ENCODE results near the gene ATF7.
"Not testable (repeated sequence)": the region's sequence is repeated elsewhere in the genome, so short reads cannot be mapped to it uniquely, and the experiment has no call there.

Gene ATF7

DNA sequence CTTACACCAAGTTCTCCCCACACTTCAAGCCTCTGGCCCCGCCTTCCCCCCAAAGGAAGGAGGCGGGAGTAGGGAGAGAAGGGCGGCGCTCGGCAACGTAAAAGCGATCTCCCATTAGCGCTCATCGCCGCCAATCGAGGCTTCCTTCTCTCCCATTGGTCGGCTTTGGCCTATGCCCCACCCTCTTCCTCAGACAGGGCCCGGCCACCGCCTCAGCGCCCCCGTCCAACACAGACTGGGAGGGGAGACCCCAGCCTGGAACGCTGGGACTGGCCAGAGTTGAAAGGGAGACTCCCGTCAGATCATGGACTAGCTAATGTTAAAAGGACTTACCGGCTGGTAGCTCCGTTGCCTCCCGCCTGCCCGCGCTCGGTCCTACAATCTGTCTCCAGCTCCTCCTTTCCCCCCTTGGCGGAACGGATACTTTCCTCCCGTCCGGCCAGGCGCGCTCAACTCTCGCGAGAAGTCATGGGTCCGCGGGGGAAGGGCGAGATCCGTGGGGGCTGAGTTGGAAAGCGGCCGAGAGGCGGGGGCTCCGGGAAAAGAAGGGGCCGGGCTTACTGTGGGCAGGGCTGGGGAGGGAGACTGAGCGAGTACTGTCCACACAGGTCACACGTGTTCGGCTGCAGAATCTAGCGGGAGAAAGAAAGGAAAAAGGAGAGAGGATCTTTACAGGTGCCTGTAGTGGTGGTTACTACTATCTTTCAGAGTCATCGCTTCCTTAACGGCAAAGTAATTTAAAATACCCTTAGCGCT lies at the start of gene ATF7:
TSS of gene ATF7 (minus strand) at position 437 of the 756 bp plus-strand sequence. CDS start 25,382 bp downstream, outside the sequence.
- peak; percentile 92 for DNase-seq (ENCODE audit: low read depth)

- DNase-seq (ENCODE audit: low read depth) = no peak
Observed at GRCh38 chr12:53674977-53675700, 49.0 kb upstream of the ATF7 start.

DNA sequence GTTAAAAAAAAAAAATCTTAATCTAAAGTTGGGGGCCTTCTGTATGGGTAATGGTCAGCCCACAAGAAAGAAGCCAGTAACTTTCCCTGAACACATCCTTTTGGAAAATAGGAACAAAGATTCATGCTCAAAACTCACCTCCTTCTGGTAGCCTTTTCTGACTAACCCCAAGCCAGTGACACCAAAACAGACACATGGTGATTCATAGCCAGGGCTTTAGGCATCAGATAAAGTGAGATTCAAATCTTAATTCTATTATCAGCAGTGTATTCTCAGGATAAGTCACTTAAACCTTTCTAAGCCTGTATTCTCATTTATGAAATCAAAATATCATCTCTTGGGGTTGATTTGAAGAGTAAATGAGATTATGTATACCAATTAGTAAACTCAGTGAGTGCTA lies 44.8 kb upstream of the ATF7 start:
- no peak for DNase-seq (ENCODE audit: low read depth)

DNA sequence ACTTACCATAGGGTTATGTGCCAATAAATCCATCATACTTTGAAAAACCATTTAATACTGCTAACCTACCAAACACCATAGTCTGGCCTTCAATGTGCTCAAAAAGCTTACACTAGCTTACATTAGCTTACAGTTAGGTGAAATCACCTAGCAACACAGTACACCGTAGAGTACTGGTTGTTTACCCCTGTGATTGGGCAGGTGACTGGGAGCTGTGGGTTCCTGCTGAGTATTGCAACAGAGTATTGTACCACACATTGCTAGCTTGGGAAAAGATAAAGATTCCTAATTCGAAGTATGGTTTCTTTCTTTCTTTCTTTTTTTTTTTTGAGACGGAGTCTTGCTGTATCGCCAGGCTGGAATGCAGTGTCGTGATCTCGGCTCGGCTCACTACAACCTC lies 44.1 kb upstream of the ATF7 start:
- DNase-seq (ENCODE audit: low read depth) = no peak

DNA sequence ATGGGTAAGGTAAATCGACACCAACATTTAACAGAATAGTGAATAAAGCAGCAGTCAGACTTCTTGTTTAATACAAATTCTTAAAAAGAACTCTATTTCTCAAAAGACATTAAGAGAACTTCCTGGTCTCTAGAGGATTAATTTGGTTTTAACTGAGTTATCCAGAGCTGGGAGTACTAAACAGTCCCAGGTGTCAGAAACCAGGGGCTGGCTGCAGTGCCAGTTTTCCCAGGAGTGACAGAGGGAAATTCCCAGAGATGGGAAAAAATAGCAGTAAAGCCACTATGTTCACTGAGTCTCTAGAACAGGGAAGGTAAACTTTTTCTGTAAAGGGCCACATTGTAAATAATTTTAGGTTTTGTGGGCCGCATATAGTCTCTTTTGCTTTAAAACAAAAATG lies 40.9 kb upstream of the ATF7 start:
- no peak for DNase-seq (ENCODE audit: low read depth)

DNA sequence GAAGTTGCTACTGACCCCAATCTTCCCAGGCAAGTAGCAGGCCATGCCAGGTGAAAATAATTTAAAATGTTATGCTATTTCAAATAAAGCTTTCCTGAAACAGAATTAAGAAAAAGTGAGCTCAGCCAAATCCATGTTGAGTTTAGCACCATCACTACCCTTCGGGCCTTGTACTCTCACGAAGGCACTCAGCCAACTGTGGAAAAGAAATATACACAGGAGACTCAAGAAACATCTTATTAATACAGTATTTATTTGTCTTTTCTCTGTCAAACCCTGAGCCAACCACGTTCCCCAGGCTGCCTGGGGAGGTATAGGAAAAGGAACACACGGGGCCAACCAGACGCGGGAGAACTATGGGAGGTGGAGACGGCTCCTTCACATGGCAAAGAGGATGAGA lies 38.8 kb upstream of the ATF7 start:
- no peak for DNase-seq (ENCODE audit: low read depth)

DNA sequence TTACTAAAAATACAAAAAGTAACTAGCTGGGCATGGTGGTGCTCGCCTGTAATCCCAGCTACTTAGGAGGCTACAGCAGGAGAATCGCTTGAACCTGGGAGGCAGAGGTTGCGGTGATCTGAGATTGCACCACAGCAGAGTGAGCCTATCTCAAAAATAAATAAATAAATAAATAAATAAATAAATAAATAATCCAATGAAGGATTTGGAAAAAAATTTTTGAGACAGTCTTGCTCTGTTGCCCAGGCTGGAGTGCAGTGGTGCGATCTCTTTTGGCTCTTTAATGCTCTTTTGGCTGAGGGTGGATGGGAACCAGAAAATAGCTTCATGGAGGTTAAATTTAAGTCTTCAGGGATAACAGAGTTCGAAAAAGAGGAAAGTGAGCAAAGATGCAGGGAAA lies 38.0 kb upstream of the ATF7 start:
- DNase-seq (ENCODE audit: low read depth) = no peak

- DNase-seq (ENCODE audit: low read depth) = no peak
Observed at GRCh38 chr12:53660041-53660440, 33.9 kb upstream of the ATF7 start.

DNA sequence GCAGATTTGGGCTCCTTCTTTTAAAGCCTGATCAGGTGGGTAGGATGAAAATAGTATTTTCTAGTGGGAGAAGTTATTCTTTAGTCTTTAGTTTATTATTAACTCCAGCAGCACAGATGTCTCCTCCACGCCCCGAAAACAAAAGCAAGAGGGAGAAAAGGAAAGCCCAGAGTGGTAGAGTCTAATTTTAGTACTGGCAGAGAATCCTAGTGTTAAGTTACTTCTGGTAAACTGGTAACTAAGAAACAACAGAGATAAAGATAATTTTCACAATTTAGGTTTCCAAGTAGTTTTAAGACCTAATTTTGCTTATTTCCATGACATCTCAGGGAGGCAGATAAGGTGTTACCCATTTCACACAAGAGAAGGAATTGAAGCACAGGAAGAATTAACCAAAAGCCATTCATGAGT lies 33.4 kb upstream of the ATF7 start:
- DNase-seq (ENCODE audit: low read depth) = no peak

- DNase-seq (ENCODE audit: low read depth) = no peak
Observed at GRCh38 chr12:53659011-53659551, 32.9 kb upstream of the ATF7 start.

DNA sequence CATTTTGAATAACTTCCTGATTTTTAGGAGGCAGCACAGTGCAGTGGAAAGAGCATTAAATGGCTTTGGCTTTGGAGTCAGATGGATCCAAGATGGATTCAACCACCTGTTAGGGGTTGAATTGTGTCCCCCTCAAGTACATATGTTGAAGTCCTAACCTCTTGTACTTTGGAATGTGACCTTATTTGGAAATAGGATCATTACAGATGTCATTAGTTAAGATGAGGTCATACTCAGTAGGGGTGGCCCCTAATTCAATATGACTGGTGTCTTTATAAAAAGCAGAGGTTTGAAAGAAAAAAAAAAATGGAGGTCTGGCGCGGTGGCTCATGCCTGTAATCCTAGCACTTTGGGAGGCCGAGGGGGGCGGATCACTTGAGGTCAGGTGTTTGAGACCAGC lies 30.9 kb upstream of the ATF7 start:
- DNase-seq (ENCODE audit: low read depth) = no peak

- DNase-seq (ENCODE audit: low read depth) = no peak
Observed at GRCh38 chr12:53653595-53653994, 27.4 kb upstream of the ATF7 start.

DNA sequence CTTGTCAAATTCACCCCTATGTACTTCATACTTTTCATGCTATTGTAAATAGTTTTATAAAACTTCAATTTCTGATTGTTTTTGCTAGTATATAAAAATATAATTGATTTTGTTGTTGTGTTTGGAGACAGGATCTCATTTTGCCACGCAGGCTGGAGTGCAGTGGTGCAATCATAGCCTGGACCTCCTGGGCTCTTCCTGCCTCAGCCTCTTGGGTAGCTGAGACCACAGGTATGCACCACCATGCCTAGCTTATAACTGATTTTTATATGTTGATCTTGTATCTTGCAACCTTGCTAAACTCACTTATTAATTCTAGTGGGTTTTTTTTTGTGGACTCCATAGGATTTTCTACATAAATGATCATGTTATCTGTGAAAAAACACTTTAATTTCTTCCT lies 26.2 kb upstream of the ATF7 start:
- no peak for DNase-seq (ENCODE audit: low read depth)

DNA sequence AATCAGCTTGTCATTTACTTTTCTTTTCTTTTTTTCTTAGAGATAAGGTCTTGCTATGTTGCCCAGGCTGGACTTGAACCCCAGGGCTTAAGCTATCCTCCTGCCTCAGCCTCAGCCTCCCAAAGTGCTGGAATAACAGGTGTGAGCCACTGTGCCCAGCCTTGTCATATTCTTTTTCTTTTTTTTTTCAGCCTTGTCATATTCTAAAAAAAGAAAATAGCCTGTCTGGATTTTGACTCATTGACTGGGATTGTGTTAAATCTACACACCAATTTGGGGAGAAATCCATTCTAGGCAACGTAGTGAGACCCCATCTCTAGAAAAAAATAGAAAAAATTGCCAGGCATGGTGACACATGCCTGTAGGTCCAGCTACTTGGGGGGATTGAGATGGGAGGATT lies 25.6 kb upstream of the ATF7 start:
- DNase-seq (ENCODE audit: low read depth) = no peak

GRCh38 chr12:53646300-53646699 lies 20.1 kb upstream of the ATF7 start:
- DNase-seq (ENCODE audit: low read depth) = not testable (repeated sequence)

DNA sequence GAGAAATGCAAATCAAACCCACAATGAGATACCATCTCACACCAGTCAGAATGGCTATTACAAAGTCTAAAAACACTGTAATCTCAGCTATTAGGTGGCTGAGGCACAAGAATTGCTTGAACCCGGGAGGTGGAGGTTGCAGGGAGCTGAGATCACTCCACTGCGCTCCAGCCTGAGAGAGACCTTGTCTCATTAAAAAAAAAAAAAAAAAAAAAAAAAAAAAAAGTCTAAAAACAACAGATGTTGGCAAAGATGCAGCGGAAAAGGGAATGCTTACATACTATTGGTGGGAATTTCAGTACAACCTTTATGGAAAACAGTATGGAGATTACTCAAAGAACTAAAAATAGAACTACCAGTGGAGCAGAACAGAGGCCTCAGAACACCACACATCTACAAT lies 19.0 kb upstream of the ATF7 start:
- DNase-seq (ENCODE audit: low read depth) = no peak

DNA sequence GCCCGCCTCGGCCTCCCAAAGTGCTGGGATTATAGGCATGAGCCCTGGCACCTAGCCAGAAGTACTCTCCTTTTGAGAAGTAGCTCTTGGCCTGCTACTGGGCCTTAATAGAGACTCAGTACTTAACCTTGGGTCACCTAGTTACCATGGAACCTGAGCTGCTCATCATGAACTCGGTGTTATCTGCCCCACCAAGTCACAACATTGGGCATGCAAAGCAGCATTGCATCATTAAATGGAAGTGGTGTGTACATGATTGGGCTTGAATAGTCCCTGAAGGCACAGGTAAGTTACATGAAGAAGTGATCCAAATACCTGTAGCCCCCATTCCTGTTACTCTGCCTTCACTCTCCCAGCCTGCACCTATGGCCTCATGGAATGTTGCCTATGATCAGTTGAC lies 18.0 kb upstream of the ATF7 start:
- DNase-seq (ENCODE audit: low read depth) = no peak

DNA sequence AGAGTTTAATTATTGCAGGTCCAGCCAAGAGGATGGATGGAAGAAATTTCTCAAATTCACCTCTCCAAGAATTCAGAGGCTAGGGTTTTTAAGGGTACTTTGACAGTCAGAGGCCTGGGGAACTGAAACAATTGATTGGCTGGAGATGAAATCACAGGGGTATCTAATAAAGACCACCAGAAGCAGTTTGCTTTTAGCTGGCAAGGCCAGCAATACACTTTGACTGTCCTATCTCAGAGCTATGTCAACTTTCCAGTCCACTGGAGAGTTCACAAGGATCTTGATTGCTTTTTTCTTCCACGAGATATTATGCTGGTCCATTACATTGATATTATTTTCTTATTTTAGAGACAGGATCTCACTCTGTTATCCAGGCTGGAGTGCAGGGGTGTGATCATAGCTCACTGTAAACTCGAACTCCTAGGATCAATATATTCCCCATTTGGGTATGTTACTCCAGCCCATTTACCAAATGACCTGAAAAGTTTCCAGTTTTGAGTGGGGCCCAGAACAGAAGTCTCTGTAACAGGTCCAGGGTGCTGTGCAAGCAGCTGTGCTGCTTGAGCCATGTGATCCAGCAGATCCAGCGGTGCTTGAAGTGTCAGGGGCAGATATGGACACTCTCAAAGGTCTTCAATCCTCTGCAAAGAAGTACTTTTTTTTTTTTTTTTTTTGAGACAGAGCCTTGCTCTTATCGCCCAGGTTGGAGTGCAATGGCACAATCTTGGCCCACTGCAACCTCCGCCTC lies 17.2 kb upstream of the ATF7 start:
- DNase-seq (ENCODE audit: low read depth) = no peak

GRCh38 chr12:53638057-53638456 lies 11.9 kb upstream of the ATF7 start:
- no peak for DNase-seq (ENCODE audit: low read depth)

DNA sequence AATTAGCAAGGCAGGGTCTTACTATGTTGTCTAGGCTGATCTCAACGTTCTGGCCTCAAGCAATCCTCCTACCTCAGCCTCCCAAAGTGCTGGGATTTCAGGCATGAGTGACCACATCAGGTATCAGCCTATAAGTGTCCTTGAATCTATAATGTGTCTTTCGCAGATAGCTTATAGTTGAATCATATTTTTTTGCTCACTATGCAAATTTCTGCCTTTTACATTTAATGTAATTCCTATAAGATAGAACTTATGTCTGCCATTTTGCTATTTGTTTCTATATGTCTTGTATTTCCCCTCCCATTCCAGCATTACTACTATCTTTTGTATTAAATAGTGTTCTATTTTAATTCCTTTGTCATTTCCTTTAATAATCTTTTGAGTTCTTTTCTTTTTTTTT lies 10.5 kb upstream of the ATF7 start:
- no peak for DNase-seq (ENCODE audit: low read depth)

DNA sequence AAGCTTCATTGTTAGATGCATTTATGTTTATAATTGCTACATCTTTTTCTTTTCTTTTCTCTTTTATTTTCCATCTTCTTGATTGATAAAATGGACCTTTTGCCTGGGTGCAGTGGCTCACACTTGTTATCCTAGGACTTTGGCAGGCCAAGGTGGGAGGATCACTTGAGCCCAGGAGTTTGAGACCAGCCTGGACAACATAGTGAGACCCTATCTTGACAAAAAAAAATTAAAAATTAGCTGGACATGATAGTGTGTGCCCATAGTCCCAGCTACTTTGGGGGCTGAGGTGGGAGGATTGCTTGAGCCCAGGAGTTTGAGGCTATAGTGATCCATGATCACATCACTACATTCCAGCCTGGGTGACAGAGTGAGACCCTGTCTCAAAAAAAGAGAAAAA lies 9.5 kb upstream of the ATF7 start:
- DNase-seq (ENCODE audit: low read depth) = not testable (repeated sequence)

GRCh38 chr12:53631721-53632120 lies 5.5 kb upstream of the ATF7 start:
- DNase-seq (ENCODE audit: low read depth) = no peak

DNA sequence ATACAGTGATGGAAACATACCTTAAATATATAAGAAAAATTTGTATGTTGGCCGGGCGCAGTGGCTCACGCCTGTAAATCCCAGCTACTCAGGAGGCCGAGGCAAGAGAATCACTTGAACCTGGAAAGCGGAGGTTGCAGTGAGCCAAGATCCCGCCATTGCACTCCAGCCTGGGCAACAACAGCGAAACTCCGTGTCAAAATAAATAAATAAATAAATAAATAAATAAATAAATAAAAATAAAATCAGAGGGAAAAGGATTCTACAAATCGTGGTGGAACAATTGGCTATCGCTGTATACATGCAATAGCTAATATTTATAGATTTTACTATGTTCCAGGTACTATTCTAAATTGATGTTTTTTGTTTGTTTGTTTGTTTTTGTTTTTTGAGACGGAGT lies 1.7 kb upstream of the ATF7 start:
- DNase-seq (ENCODE audit: low read depth) = no peak

All from T-helper 22 cell (primary cell).